ENCODE results near the gene MRC2.
"Not testable (repeated sequence)": the region's sequence is repeated elsewhere in the genome, so short reads cannot be mapped to it uniquely, and the experiment has no call there.

Gene MRC2

DNA sequence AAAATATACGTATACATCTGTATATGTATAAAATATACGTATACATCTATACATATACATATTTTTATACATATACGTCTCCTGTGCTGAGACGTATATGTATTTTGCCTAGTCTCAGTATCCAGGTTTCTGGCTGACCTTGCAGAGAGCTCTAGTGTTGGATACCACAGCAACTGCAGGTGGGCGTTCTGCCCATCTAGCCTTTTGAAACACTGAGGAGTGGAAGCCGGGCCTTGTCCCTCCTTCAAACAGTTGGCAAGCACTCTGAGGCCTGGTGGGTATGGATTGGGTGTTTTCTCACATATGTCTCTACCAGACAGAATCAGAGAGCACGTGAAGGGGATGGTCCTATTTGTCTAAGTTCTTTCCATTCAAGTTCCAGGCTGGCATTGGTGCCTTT is 39.4 kb upstream of the MRC2 start:
- no peak overlapping the region for H3K56ac ChIP-seq (ENCODE audit: low read length)
- H2BK5ac ChIP-seq (ENCODE audit: low read length): no peak overlapping the region
- no peak for DNase-seq
- no CpG with 5 or more reads among the region's 7 CpGs for WGBS (ENCODE audit: extremely low coverage, insufficient coverage, low lambda C conversion rate)
- peaks cover 4% of the 10 kb centered on the region for H3K36me3 ChIP-seq (ENCODE audit: control insufficient read depth, insufficient read depth, low read length)
- H3K79me2 ChIP-seq (ENCODE audit: control insufficient read depth, insufficient read depth, low read length): no peaks in the 10 kb centered on the region
- H3K27me3 ChIP-seq (ENCODE audit: insufficient read depth, low read length, poor library complexity): no peaks in the 10 kb centered on the region
- no peak overlapping the region for H3K4me2 ChIP-seq (ENCODE audit: low read length)
- no peaks in the 10 kb centered on the region for H3K4me1 ChIP-seq (ENCODE audit: control insufficient read depth, low read depth, low read length)
- no peak overlapping the region for H4K5ac ChIP-seq (ENCODE audit: low read length)
- H3K23ac ChIP-seq (ENCODE audit: low read length): no peak overlapping the region
- no peak overlapping the region for H4K8ac ChIP-seq (ENCODE audit: low read depth, low read length)
- no peak overlapping the region for H2BK15ac ChIP-seq (replicated peaks; ENCODE audit: low read depth)
- no peak overlapping the region for H3K4me3 ChIP-seq (ENCODE audit: low read length)
- H3K27ac ChIP-seq (ENCODE audit: low read depth, low read length): no peak overlapping the region
- no peak overlapping the region for H3K9ac ChIP-seq (ENCODE audit: low read length)
- no peak overlapping the region for H2AK5ac ChIP-seq (ENCODE audit: low read length)
- H3K18ac ChIP-seq (ENCODE audit: low read length): no peak overlapping the region
- H3K4ac ChIP-seq (ENCODE audit: low read depth, low read length): no peak overlapping the region
- H3K79me1 ChIP-seq (ENCODE audit: low read length): no peaks in the 10 kb centered on the region
- no peak overlapping the region for H2BK120ac ChIP-seq (ENCODE audit: low read depth, low read length)

DNA sequence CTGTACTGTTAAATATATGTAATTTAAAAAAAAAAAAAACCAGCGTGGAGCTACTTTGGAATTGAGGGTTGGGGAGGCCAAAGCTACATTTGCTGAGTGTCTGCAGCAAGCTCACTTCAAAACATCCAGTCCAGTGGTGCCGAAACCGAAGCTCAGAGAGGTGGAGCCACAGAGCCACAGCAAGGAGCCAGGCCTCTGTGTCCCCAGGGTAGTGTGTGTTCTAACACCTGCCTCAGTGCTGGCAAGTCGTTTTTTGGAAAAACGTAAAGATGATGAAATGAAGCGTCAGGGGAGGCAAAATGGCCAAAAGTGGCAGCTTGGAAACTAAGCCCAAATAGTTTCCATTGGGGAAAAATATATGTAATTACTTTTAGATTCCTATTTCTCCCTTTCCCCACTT is 36.1 kb upstream of the MRC2 start:
- DNase-seq: no peak
- Histone ChIP-seq H2BK5ac (ENCODE audit: low read length) (no peak overlapping the region), H3K27ac (ENCODE audit: low read depth, low read length) (no peak overlapping the region), H3K4me2 (ENCODE audit: low read length) (no peak overlapping the region), H3K23ac (ENCODE audit: low read length) (no peak overlapping the region), H4K8ac (ENCODE audit: low read depth, low read length) (no peak overlapping the region), H3K9ac (ENCODE audit: low read length) (no peak overlapping the region), H4K5ac (ENCODE audit: low read length) (no peak overlapping the region), H3K27me3 (ENCODE audit: insufficient read depth, low read length, poor library complexity) (no peaks in the 10 kb centered on the region), H3K36me3 (ENCODE audit: control insufficient read depth, insufficient read depth, low read length) (peaks cover 2% of the 10 kb centered on the region), H3K56ac (ENCODE audit: low read length) (no peak overlapping the region), H3K4me1 (ENCODE audit: control insufficient read depth, low read depth, low read length) (no peaks in the 10 kb centered on the region), H2BK120ac (ENCODE audit: low read depth, low read length) (no peak overlapping the region), H3K79me1 (ENCODE audit: low read length) (no peaks in the 10 kb centered on the region), H3K79me2 (ENCODE audit: control insufficient read depth, insufficient read depth, low read length) (no peaks in the 10 kb centered on the region), H3K4me3 (ENCODE audit: low read length) (no peak overlapping the region), H3K18ac (ENCODE audit: low read length) (no peak overlapping the region), H3K4ac (ENCODE audit: low read depth, low read length) (no peak overlapping the region), H2BK15ac (replicated peaks; ENCODE audit: low read depth) (no peak overlapping the region), H2AK5ac (ENCODE audit: low read length) (no peak overlapping the region)
- WGBS (ENCODE audit: extremely low coverage, insufficient coverage, low lambda C conversion rate): no CpG with 5 or more reads among the region's 6 CpGs

DNA sequence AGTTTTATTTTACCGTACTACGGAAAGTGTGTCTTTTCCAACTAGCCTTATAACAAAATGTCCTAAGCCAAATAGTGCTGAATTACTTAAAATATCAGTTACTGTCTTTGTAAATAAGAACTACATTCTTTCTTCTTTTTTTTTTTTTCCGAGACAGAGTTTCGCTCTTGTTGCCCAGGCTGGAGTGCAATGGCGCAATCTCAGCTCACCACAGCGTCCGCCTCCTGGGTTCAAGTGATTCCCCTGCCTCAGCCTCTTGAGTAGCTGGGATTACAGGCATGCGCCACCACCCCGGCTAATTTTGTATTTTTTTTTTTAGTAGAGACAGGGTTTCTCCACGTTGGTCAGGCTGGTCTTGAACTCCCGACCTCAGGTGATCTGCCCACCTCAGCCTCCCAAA is 35.6 kb upstream of the MRC2 start:
- H3K4ac ChIP-seq (ENCODE audit: low read depth, low read length); H3K79me2 ChIP-seq (ENCODE audit: control insufficient read depth, insufficient read depth, low read length); H2BK15ac ChIP-seq (replicated peaks; ENCODE audit: low read depth); H2AK5ac ChIP-seq (ENCODE audit: low read length); DNase-seq; H3K4me2 ChIP-seq (ENCODE audit: low read length); H2BK120ac ChIP-seq (ENCODE audit: low read depth, low read length); H2BK5ac ChIP-seq (ENCODE audit: low read length); H3K4me1 ChIP-seq (ENCODE audit: control insufficient read depth, low read depth, low read length); H4K8ac ChIP-seq (ENCODE audit: low read depth, low read length); H3K56ac ChIP-seq (ENCODE audit: low read length); H3K27me3 ChIP-seq (ENCODE audit: insufficient read depth, low read length, poor library complexity); H3K23ac ChIP-seq (ENCODE audit: low read length); H3K36me3 ChIP-seq (ENCODE audit: control insufficient read depth, insufficient read depth, low read length); H3K9ac ChIP-seq (ENCODE audit: low read length); H3K4me3 ChIP-seq (ENCODE audit: low read length); H3K18ac ChIP-seq (ENCODE audit: low read length); H4K5ac ChIP-seq (ENCODE audit: low read length); H3K27ac ChIP-seq (ENCODE audit: low read depth, low read length); H3K79me1 ChIP-seq (ENCODE audit: low read length): not testable (repeated sequence)
- WGBS (ENCODE audit: extremely low coverage, insufficient coverage, low lambda C conversion rate): no CpG with 5 or more reads among the region's 11 CpGs

DNA sequence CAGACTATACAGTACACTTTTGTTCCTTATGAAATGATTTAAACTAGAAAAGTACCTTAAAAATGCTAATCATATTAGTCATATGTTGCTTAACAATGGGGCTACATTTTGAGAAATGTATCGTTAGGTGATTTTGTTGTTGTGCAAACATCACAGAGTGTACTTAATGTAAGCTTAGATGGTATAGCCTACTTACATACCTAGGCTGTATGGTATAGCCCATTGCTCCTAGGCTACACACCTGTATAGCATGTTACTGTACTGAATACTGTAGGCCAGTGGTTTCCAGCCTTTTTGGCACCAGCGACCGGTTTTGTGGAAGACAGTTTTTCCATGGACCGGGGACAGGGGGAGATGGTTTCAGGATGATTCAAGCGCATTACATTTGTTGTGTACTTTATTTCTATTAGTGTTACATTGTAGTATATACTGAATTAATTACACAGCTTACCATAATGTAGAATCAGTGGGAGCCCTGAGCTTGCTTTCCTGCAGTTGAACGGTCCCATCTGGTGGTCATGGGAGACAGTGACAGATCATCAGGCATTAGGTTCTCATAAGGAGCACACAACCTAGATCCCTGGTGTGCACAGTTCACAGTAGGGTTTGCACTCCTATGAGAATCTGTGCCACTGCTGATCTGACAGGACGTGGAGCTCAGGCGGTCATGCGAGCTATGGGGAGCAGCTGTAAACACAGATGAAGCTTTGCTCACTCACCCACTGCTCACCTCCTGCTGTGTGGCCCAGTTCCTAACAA is 35.0 kb upstream of the MRC2 start:
- Histone ChIP-seq H3K4ac (ENCODE audit: low read depth, low read length) (no peak overlapping the region), H3K27me3 (ENCODE audit: insufficient read depth, low read length, poor library complexity) (no peaks in the 10 kb centered on the region), H3K4me3 (ENCODE audit: low read length) (no peak overlapping the region), H3K4me2 (ENCODE audit: low read length) (no peak overlapping the region), H3K4me1 (ENCODE audit: control insufficient read depth, low read depth, low read length) (no peaks in the 10 kb centered on the region), H3K18ac (ENCODE audit: low read length) (no peak overlapping the region), H2BK120ac (ENCODE audit: low read depth, low read length) (no peak overlapping the region), H3K79me1 (ENCODE audit: low read length) (no peaks in the 10 kb centered on the region), H3K56ac (ENCODE audit: low read length) (no peak overlapping the region), H3K9ac (ENCODE audit: low read length) (no peak overlapping the region), H3K79me2 (ENCODE audit: control insufficient read depth, insufficient read depth, low read length) (no peaks in the 10 kb centered on the region), H3K36me3 (ENCODE audit: control insufficient read depth, insufficient read depth, low read length) (no peaks in the 10 kb centered on the region), H3K27ac (ENCODE audit: low read depth, low read length) (no peak overlapping the region), H3K23ac (ENCODE audit: low read length) (no peak overlapping the region), H4K8ac (ENCODE audit: low read depth, low read length) (no peak overlapping the region), H4K5ac (ENCODE audit: low read length) (no peak overlapping the region), H2BK5ac (ENCODE audit: low read length) (no peak overlapping the region), H2BK15ac (replicated peaks; ENCODE audit: low read depth) (no peak overlapping the region), H2AK5ac (ENCODE audit: low read length) (no peak overlapping the region)
- no CpG with 5 or more reads among the region's 9 CpGs for WGBS (ENCODE audit: extremely low coverage, insufficient coverage, low lambda C conversion rate)
- DNase-seq: no peak

DNA sequence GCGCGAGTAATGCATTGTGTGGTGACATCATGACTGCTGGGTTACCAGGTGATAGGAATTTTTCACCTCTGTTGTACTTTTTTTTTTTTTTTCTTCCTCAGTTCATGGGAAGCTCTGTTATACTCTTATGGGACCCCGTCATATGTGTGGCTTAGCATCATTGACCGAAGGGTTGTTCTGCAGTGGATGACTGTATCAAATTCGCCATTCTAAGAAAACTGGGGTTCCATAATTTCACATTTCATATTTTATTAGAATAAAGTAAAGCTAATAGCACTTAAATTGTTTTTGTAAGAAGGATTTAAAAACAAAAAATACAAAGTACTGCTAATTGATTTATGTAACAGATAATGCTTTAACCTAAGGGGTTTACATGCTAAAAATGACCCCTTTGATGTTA is 32.0 kb upstream of the MRC2 start:
- H3K18ac ChIP-seq (ENCODE audit: low read length): no peak overlapping the region
- DNase-seq: peak; percentile 43
- no peaks in the 10 kb centered on the region for H3K79me2 ChIP-seq (ENCODE audit: control insufficient read depth, insufficient read depth, low read length)
- no peak overlapping the region for H2BK15ac ChIP-seq (replicated peaks; ENCODE audit: low read depth)
- H3K4me3 ChIP-seq (ENCODE audit: low read length): no peak overlapping the region
- whole genome bisulfite sequencing (ENCODE audit: extremely low coverage, insufficient coverage, low lambda C conversion rate): no CpG with 5 or more reads among the region's 5 CpGs
- H3K36me3 ChIP-seq (ENCODE audit: control insufficient read depth, insufficient read depth, low read length): no peaks in the 10 kb centered on the region
- H4K8ac ChIP-seq (ENCODE audit: low read depth, low read length): no peak overlapping the region
- no peak overlapping the region for H3K9ac ChIP-seq (ENCODE audit: low read length)
- H2AK5ac ChIP-seq (ENCODE audit: low read length): no peak overlapping the region
- no peak overlapping the region for H3K23ac ChIP-seq (ENCODE audit: low read length)
- H3K4me2 ChIP-seq (ENCODE audit: low read length): no peak overlapping the region
- no peak overlapping the region for H2BK5ac ChIP-seq (ENCODE audit: low read length)
- no peak overlapping the region for H3K27ac ChIP-seq (ENCODE audit: low read depth, low read length)
- H3K4me1 ChIP-seq (ENCODE audit: control insufficient read depth, low read depth, low read length): no peaks in the 10 kb centered on the region
- H3K56ac ChIP-seq (ENCODE audit: low read length): no peak overlapping the region
- no peaks in the 10 kb centered on the region for H3K79me1 ChIP-seq (ENCODE audit: low read length)
- no peak overlapping the region for H2BK120ac ChIP-seq (ENCODE audit: low read depth, low read length)
- no peak overlapping the region for H4K5ac ChIP-seq (ENCODE audit: low read length)
- H3K27me3 ChIP-seq (ENCODE audit: insufficient read depth, low read length, poor library complexity): no peaks in the 10 kb centered on the region
- H3K4ac ChIP-seq (ENCODE audit: low read depth, low read length): no peak overlapping the region

DNA sequence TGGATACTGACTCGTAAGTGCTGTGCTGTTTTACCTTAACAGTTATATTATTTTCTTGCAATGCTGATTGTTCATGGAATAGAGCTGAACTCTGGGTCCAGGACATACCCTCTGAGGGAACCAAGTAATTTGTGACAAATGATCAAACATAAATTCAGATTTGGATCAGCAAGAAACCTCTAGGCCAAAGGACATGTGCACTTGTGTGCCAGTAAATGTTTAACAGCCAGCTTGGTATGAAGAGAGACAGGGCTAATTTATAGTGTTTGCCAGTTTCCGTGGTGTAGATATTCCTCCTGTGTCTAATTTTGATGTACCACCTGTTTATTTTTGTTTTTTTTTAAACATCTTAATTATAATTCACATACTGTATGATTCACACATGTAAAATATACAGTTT is 30.8 kb upstream of the MRC2 start:
- Histone ChIP-seq H2BK120ac (ENCODE audit: low read depth, low read length) (no peak overlapping the region), H3K9ac (ENCODE audit: low read length) (no peak overlapping the region), H3K4me2 (ENCODE audit: low read length) (no peak overlapping the region), H4K8ac (ENCODE audit: low read depth, low read length) (no peak overlapping the region), H2BK15ac (replicated peaks; ENCODE audit: low read depth) (no peak overlapping the region), H3K4me1 (ENCODE audit: control insufficient read depth, low read depth, low read length) (no peaks in the 10 kb centered on the region), H3K79me2 (ENCODE audit: control insufficient read depth, insufficient read depth, low read length) (no peaks in the 10 kb centered on the region), H3K4me3 (ENCODE audit: low read length) (no peak overlapping the region), H3K56ac (ENCODE audit: low read length) (no peak overlapping the region), H4K5ac (ENCODE audit: low read length) (no peak overlapping the region), H3K23ac (ENCODE audit: low read length) (no peak overlapping the region), H2BK5ac (ENCODE audit: low read length) (no peak overlapping the region), H3K18ac (ENCODE audit: low read length) (no peak overlapping the region), H3K79me1 (ENCODE audit: low read length) (no peaks in the 10 kb centered on the region), H3K4ac (ENCODE audit: low read depth, low read length) (no peak overlapping the region), H3K36me3 (ENCODE audit: control insufficient read depth, insufficient read depth, low read length) (no peaks in the 10 kb centered on the region), H3K27ac (ENCODE audit: low read depth, low read length) (no peak overlapping the region), H2AK5ac (ENCODE audit: low read length) (no peak overlapping the region), H3K27me3 (ENCODE audit: insufficient read depth, low read length, poor library complexity) (no peaks in the 10 kb centered on the region)
- no CpG with 5 or more reads among the region's 2 CpGs for WGBS (ENCODE audit: extremely low coverage, insufficient coverage, low lambda C conversion rate)
- DNase-seq: no peak
